ENCODE measurements around the gene ARID3C.

- TF ChIP-seq CTCF (IDR thresholded peaks at IDR 0.05), result no peak
- no peak for TF ChIP-seq POLR2A (IDR thresholded peaks at IDR 0.05)
Observed at GRCh38 chr9:34592895-34593601, 35.8 kb downstream of the ARID3C start.

All from body of pancreas (tissue), 4 donors.